Fibroblast of the aortic adventitia (primary cell): ENCODE measurements around the gene CPSF7. TPM values are rescaled to one million over a fixed set of nuclear protein-coding genes. Genes with fewer than 3 reads are reported as not detected.

Experiments used
- DNase-seq: peaks from one replicate; pipeline ENCODE4 v3.0.0-alpha.2; 2010; ENCODE audit warnings: low read depth
- H3K4me3 ChIP-seq: 2 replicates; pipeline ENCODE4 v1.5.1; 2011; ENCODE audit warnings: low read depth, mild to moderate bottlenecking, control low read depth, low read length, moderate library complexity
- CTCF ChIP-seq: IDR thresholded peaks from 2 replicates; pipeline ENCODE4 v1.5.1; 2011; ENCODE audit warnings: mild to moderate bottlenecking, low read length, control low read depth, inconsistent platforms; ENCODE audit not compliant: insufficient read depth
- total RNA-seq: library from RNA; depleted of rRNA; stranded (reverse); fragments of >200 nt; gene quantifications from 2 replicates; pipeline ENCODE4 v1.2.3, GENCODE V29; 2012; ENCODE audit warnings: low replicate concordance

CPSF7 gene
- total RNA-seq, result 26.6 and 33.8 TPM in 2 replicates

GRCh38 chr11:61429691-61430582 lies at the start of gene CPSF7, which contains the start of gene SDHAF2:
Gene CPSF7, minus strand, starts transcription at chr11:61429975. Its CDS starts 740 bp downstream, at chr11:61429235.
Gene SDHAF2, plus strand, starts transcription at chr11:61430124. Its CDS starts 23 bp downstream, at chr11:61430147.
- peak; percentile 91 for DNase-seq
- peak within 1 kb of the TSS; percentile 98 for H3K4me3 ChIP-seq
- no peak for TF ChIP-seq CTCF

- peak; percentile 33 for DNase-seq
Measured at GRCh38 chr11:61477727-61478148, 48.0 kb upstream of the CPSF7 start.

GRCh38 chr11:61477126-61477525 lies 47.4 kb upstream of the CPSF7 start:
- no peak for TF ChIP-seq CTCF

More at GRCh38 chr11:61477727-61478148, 48.0 kb upstream of the CPSF7 start:
- no peak overlapping the region for H3K4me3 ChIP-seq
- peak; percentile 93 for TF ChIP-seq CTCF

GRCh38 chr11:61476371-61476770 lies 46.6 kb upstream of the CPSF7 start:
- TF ChIP-seq CTCF, result no peak
- no peak for DNase-seq
- no peak overlapping the region for H3K4me3 ChIP-seq

More at GRCh38 chr11:61477126-61477525, 47.4 kb upstream of the CPSF7 start:
- peak; percentile 63 for DNase-seq
- no peak overlapping the region for H3K4me3 ChIP-seq

GRCh38 chr11:61475433-61475832 lies 45.7 kb upstream of the CPSF7 start:
- no peak overlapping the region for H3K4me3 ChIP-seq
- no peak for DNase-seq
- TF ChIP-seq CTCF, result no peak

GRCh38 chr11:61474013-61474643 lies 44.4 kb upstream of the CPSF7 start:
- H3K4me3 ChIP-seq, result no peak overlapping the region
- DNase-seq, result no peak
- TF ChIP-seq CTCF, result no peak
